Keratinocyte (primary cell): ENCODE results near the gene KPNA4.

Experiments
- EZH2 ChIP-seq: IDR thresholded peaks from one replicate; pipeline ENCODE4 v1.6.1; 2012; ENCODE audit warnings: inconsistent platforms, mild to moderate bottlenecking, low read length, moderate library complexity
- TF ChIP-seq, protein P1 (sequence below), 3 experiments: IDR thresholded peaks in 1 of 3; conservative IDR thresholded peaks in 1 of 3; optimal IDR thresholded peaks in 1 of 3; 2 replicates in 2 of 3; 3 replicates in 1 of 3; pipeline versions ENCODE3 to v1.5.1; 2011; ENCODE audit warnings: low read length in 3 of 3, mild to moderate bottlenecking in 3 of 3, moderate library complexity in 2 of 3, control low read depth in 1 of 3, inconsistent platforms in 1 of 3; ENCODE audit not compliant: insufficient read depth in 2 of 3; ENCODE audit errors: extremely low read depth in 1 of 3

GRCh38 chr3:160473978-160474377, 91.4 kb downstream of the KPNA4 start:
- no peak for TF ChIP-seq EZH2
- TF ChIP-seq, protein P1, sequence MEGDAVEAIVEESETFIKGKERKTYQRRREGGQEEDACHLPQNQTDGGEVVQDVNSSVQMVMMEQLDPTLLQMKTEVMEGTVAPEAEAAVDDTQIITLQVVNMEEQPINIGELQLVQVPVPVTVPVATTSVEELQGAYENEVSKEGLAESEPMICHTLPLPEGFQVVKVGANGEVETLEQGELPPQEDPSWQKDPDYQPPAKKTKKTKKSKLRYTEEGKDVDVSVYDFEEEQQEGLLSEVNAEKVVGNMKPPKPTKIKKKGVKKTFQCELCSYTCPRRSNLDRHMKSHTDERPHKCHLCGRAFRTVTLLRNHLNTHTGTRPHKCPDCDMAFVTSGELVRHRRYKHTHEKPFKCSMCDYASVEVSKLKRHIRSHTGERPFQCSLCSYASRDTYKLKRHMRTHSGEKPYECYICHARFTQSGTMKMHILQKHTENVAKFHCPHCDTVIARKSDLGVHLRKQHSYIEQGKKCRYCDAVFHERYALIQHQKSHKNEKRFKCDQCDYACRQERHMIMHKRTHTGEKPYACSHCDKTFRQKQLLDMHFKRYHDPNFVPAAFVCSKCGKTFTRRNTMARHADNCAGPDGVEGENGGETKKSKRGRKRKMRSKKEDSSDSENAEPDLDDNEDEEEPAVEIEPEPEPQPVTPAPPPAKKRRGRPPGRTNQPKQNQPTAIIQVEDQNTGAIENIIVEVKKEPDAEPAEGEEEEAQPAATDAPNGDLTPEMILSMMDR (optimal IDR thresholded peaks at IDR 0.05 in 1 of 3, IDR thresholded peaks at IDR 0.05 in 1 of 3, conservative IDR thresholded peaks at IDR 0.05 in 1 of 3; ENCODE audit: extremely low read depth in 1 of 3, insufficient read depth in 2 of 3, low read length in 3 of 3): no peak
